Liver (tissue), 3 donors: ENCODE results near the gene BICRA.

Experiments used
- HNF4G ChIP-seq: IDR thresholded peaks from 2 replicates; pipeline ENCODE4 v1.6.1; 2016; ENCODE audit warnings: antibody characterized with exemption
- JUND ChIP-seq, 2 donors: IDR thresholded peaks; 2 replicates each; pipeline ENCODE4 v1.6.1; 2016; ENCODE audit warnings: antibody characterized with exemption in 2 of 2
- RAD21 ChIP-seq, 2 donors: IDR thresholded peaks; 2 replicates each; pipeline ENCODE4 v1.6.1; 2016; ENCODE audit warnings: antibody characterized with exemption in 2 of 2, mild to moderate bottlenecking in 2 of 2
- REST ChIP-seq: IDR thresholded peaks from 2 replicates; pipeline ENCODE4 v1.6.1; 2016; ENCODE audit warnings: antibody characterized with exemption, mild to moderate bottlenecking
- SP1 ChIP-seq: IDR thresholded peaks from 2 replicates; pipeline ENCODE4 v1.6.1; 2018; ENCODE audit warnings: antibody characterized with exemption, mild to moderate bottlenecking
- YY1 ChIP-seq: IDR thresholded peaks from 2 replicates; pipeline ENCODE4 v1.6.1; 2016; ENCODE audit warnings: antibody characterized with exemption, mild to moderate bottlenecking
- TF ChIP-seq, protein P1 (sequence below): fragments of 150-350 bp; IDR thresholded peaks from 2 replicates; pipeline ENCODE4 v1.5.1; 2017; ENCODE audit warnings: improper control_type of control experiment, low read depth, low read length; ENCODE audit not compliant: missing input control
- TF ChIP-seq, protein P2 (sequence below): IDR thresholded peaks from 2 replicates; pipeline ENCODE4 v1.6.1; 2016; ENCODE audit warnings: antibody characterized with exemption
- donor health status: healthy.
- donor health status: healthy.

DNA sequence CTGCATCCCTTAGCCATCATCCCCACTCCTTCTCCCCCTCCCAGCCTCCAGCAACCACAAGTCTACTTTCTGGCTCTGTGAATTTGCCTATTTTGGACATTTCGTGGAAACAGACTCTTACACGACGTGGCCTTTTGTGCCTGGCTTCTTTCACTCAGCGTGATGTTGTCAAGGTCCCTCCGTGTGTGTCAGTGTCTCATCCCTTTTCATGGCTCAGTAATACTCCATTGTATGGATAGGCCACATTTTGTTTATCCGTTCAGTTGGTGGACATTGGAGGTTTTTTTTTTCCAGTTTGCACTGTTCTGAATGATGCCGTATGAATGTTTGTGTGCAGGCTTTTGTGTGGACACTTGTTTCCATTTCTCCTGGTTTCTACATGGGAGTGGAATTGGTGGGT lies 38.0 kb downstream of the BICRA start:
- TF ChIP-seq, protein P1, sequence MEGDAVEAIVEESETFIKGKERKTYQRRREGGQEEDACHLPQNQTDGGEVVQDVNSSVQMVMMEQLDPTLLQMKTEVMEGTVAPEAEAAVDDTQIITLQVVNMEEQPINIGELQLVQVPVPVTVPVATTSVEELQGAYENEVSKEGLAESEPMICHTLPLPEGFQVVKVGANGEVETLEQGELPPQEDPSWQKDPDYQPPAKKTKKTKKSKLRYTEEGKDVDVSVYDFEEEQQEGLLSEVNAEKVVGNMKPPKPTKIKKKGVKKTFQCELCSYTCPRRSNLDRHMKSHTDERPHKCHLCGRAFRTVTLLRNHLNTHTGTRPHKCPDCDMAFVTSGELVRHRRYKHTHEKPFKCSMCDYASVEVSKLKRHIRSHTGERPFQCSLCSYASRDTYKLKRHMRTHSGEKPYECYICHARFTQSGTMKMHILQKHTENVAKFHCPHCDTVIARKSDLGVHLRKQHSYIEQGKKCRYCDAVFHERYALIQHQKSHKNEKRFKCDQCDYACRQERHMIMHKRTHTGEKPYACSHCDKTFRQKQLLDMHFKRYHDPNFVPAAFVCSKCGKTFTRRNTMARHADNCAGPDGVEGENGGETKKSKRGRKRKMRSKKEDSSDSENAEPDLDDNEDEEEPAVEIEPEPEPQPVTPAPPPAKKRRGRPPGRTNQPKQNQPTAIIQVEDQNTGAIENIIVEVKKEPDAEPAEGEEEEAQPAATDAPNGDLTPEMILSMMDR, result no peak
- no peak for TF ChIP-seq YY1
- no peak for TF ChIP-seq HNF4G
- TF ChIP-seq, protein P2, sequence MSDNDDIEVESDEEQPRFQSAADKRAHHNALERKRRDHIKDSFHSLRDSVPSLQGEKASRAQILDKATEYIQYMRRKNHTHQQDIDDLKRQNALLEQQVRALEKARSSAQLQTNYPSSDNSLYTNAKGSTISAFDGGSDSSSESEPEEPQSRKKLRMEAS, result no peak
- TF ChIP-seq JUND (IDR thresholded peaks at IDR 0.05), result no peak
- no peak for TF ChIP-seq RAD21 (IDR thresholded peaks at IDR 0.05)
- TF ChIP-seq REST, result no peak
- no peak for TF ChIP-seq SP1
